ENCODE results near the gene SV2C.
"Not testable (repeated sequence)": the region's sequence is repeated elsewhere in the genome, so short reads cannot be mapped to it uniquely, and the experiment has no call there.

The SV2C gene

DNA sequence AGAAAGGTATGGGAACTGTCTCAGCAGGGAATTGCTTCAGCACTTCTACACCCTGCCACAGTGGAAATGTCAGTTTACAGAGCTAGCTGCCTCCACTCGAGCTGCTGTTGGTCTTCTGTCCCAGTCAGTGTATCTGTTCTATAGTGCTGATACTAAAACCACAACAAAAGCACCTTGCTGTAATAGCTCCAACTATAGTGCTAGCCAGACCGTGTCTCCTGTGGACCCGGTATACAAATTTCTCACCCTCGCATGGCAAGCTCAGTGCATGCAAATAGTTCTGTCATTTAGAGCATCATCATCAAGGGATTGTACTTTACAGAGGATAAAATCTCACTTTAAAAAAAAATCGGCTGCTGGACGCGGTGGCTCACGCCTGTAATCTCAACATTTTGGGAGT lies 268.4 kb downstream of the SV2C start:
- DNase-seq, result no peak

DNA sequence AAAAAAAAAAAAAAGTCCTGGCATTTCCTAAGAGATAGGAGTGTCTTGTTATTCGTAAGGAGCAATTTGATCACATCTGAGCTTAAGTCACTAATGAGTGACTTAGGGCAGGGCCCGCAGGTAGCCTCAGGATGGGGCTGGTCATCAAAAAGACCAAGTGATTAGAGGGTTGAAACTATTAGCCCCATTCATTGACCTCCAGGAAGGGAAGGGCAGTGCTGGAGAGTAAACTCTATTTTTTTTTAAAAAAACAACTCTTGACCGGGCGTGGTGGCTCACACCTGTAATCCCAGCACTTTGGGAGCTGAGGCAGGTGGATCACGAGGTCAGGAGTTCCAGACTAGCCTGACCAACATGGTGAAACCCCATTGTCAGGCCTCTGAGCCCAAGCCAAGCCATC lies 273.7 kb downstream of the SV2C start:
- no peak for DNase-seq

DNA sequence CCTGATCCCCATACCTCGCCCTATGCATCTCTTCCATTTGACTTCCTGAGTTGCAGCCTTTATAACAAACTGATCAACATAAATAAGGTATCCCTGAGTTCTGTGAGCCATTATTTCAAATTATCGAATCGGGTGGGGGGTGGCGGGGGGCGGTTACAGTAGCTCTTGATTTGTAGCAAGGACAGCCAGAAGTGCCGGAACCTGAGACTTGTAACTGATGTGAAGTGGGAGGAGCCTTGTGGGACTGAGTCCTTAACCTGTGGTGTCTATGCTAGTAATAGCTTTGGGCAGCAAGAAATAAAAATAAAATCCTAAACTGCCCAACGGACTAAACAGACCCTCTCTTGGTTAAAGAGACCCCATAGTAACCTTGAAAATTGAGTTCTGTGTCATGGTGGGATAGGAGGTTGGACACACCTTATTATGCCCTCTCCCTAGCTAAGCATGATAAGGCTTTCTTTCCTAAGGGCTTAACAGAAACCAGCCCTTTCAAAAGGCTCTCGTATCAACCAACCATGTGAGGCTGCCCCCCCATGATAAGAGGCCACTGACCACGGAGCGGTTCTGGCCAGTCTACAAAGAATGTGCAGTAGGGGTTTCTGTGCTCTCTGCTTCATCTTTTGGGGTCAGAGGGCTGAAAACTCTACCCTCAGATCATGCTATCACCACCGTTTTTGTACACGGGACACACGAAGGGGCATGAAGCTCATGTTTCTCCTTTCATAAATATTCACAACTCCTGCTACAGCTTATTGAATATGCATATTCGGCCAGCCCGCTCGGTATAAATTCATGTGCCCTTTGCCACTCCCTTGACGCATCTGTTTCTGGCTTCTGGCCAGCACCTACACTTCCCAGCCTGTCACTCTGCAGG lies 280.4 kb downstream of the SV2C start:
- DNase-seq, result no peak

DNA sequence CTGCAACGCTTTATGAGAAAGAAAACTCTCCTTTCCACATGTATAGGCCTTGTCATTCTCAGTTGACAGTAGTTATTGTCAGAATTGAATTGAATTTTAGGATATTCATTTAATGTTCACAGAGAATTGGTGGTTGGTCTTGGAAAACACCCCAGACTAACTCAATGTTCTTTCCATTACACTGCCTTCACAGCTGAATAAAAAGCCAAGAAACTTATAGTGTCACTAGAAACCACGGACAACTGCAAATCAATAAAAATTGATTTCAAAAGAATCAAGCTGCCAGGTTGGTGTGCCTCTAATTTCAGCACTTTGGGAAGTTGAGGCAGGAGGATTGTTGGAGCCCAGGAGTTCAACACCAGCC lies 281.0 kb downstream of the SV2C start:
- no peak for DNase-seq

DNA sequence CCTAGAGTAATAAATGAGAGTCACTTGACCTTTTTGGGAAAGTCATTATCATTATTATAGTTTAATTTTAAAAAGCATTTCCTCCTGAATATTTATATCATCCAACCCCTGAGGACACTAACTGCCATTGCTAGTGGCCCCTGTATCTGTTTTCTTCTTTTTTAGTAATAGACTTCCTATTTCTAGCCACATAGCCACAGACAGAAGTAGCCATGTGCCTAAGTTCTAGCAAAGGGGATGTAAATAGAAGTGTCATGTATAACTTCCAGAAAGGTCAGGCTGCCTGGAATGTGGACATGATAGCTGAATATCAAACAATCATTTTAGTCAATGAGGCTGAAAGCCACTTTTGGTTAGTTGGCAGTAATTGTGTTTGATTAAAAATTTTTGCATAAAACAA lies 282.4 kb downstream of the SV2C start:
- no peak for DNase-seq

DNA sequence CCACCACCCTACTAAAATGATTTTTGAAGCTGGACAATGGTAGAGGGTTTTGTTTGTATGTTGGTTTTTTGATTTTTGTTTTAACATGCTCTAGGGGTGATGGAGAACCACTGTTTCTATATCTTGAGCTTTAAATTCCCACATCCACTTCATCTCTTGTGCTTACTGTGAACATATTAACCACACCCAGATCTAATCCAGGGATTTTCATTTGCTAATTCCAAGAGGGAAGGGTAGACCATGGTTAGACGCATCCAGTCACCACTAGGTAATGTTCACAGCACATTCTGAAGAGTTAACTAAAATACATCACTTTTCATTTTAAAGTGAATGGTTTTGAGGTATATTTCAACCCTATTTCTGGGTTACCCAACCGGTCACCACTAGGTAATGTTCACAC lies 283.4 kb downstream of the SV2C start:
- no peak for DNase-seq

DNA sequence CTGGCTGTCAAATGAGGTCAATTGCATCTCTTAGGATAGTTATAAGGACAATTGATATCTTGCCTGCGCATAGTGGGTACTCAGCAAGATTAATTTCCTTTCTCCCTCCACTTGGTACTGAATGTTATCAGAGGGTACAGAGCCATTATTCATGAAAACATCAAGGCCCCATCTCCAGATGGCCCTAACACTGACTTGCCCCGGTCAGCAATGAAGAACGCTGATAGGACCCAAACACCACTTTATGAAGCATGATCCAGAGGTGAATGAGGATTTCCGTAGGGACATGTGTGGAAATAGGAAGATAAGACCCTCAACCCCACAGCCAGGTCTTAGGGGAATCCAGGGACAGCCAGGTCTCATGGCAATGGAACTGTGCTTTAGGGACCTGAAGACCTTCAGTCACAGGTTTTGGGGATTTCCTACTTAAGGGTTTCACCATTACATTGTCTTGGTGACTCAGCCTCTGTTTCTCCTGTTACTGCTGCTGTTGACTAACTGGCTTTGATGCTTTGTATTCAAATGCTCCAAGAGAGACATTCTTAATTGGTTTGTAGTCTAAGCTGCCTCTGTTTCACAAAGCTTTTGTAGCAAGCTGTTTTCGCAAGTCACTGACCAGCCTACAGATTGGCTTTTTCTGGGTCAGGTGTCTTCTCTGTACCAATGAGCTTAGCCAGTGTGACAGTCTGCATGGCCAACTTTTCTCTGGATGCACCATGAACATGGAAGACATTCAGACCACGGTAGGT lies 284.6 kb downstream of the SV2C start:
- no peak for DNase-seq

DNA sequence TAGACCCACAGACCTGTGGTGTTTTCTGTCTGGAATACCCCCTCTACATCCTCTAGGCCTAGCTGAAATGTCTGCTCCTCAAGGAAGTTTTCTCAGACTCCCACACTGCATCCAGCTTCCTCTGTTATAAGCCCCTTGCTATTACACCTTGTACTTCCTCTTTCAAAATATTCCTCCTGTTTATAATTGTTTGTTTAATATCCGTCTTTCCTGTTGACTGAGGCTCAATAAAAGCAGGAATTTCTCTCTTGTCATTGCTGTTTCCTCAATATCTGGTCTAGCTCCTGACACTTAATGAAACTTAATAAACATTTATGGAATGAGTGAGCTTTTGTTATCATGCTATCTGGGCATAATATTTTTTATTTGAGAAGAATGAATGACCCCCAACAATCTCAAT lies 285.8 kb downstream of the SV2C start:
- DNase-seq, result no peak

DNA sequence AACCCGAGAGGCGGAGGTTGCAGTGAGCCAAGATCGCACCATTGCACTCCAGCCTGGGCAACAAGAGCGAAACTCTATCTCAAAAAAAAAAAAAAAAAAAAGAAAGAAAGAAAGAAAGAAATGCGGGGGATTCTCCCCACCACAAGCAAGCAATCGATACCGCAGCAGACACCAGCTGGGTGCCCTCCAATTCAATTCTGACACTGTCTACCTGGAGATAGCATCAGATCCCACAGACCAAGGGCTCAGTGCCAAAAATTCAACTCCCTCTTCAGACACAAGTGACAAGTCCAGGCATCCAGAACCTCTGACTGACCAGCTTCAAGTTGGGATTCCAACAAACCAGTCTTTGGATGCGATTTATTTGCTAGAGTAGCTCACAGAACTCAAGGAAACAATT lies 286.5 kb downstream of the SV2C start:
- DNase-seq, result not testable (repeated sequence)

DNA sequence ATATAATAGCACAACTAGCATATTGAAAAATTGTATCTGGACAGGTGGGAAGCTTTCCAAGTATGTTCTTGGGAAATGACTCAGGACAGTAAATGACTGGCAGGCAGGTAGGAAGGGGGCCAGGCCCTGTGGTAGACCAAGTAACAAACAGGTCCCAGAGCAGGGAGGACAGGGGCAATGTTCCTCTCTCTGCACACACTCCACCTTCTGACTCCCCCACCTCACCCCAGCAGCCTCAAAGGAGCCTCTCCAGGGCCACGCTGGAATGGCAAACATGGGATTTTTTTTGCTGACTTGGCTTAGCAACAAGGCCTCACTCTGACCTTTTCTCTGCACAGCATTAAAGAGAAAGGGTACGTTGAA lies 288.8 kb downstream of the SV2C start:
- DNase-seq, result no peak

DNA sequence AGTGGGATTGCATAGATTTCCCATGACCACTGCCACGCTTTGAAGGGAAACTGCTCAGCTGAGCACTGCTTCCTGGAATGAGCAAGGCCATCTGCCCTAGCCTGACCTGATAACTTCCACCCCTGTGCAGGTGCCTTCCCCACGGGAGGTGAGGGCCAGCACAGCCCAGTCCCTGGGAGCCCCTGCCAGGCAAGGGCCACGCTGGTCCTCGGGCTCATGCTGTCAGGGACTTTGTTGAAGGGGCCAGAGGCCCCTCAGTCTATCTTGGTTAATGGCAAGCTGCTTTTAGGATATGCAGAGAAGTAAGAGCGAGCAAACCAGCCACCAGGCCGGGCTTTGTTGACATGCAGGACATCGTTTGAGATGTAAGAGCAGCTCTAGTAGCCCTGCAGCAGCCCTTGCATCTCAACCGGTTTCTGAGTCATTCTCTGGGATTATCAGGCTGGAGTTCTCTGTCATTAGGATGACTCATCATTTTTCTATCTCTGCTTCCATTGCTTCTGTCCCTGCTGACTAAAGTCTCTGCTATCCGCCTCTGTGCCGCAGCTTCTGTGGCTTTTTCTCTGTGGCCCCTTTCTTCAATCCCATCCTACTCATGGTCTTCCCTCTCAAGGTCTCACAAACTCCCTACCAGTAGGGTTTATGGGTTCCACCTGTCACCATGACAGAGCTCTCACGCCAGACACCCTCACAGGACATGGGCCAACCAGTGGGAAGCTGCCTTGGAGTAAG lies 289.3 kb downstream of the SV2C start:
- DNase-seq, result no peak

DNA sequence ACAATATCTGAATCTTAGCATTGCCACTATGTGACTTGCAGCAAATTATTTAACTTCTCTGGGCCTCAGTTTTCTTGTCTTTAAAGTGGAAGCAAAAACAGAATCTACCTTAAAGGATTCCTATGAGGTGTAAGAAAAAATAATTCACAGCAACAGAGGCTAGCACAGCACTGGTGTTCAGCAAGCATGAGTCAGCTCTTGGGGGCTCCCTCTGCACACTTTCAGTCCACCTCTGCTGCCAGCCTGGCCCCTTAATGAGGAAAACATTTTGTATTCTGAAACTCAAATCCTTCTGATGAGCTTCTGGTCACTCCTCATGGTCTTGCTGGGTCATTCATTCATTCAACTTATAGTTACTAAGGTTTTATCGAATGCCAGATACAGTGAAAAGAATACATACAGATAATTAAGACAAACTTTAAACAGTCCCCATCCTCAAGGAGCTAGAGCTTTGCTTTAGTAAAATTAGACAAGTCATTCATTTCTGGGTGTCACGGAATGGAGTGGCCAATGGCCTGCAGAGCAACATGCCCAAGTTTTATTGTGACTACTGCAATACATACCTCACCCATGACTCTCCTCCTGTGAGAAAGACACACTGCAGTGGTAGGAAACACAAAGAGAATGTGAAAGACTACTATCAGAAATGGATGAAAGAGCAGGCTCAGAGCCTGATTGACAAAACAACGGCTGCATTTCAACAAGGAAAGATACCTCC lies 293.1 kb downstream of the SV2C start:
- no peak for DNase-seq

DNA sequence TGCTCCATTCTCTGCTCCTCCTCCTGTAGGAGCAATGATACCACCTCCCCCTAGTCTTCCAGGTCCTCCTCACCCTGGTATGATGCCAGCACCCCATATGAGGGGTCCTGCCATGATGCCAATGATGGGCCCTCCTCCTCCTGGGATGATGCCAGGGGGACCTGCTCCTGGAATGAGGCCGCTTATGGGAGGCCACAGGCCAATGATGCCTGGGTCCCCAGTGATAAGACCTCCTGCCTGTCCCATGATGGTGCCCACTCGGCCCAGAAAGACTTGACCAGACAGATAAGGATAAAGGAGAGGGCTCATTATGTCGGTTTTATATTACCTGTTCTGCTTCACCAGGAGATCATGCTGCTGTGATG lies 293.7 kb downstream of the SV2C start:
- DNase-seq, result no peak

DNA sequence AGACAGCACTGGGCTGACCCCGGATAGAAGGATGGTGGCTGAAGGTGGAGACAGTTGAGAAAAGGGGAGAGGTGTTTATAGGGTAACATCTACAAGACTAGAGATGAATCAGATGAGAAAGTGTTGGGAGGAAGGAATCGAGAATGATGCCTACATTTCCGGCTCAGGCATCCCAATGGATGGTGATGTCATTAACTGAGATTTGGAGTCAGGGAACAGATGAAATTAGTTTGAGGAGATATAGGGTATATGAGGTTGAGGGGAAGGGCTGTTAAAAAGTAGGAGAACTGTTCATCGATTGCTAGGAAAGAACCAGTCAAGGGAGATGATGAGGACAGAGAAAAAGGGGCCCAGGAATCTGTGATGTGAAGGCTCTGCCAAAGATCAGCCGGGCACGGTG lies 295.2 kb downstream of the SV2C start:
- DNase-seq, result no peak

DNA sequence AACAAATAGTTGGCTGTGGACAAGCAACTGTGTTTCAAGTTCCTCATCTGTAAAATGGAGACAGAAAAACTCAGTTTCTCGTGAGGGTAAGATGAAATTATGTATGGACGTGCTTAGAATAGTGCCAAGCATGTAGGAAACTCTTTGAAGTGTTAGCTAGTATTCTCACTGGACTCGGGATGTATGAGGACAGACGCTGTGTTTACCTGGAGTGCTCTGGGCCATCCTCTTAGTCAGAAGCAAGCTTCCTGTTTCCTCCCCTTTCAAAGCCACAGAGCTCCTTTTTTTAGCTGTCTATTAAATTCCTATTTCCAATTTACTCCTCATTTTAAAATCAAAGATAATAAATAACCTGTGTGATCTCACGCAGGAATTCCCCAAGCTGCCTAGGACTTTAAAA lies 296.1 kb downstream of the SV2C start:
- DNase-seq, result no peak

DNA sequence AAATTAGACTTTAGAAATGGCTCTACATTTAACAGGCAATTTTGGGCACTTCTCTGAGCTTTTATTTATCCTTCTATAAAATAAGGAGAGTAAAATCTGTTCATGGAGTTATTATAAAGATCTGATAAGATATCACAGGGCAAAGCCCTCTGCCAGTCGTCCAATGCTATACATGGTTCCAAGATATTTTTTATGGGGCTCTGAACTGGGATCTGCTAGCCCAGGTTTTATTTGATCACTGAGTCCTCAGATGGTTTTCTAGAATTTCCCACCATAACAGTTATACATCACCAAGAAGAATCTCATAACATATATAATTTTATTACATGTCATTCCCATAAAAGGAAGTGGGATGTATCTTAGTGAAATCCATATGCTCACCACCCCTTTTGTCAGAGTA lies 296.7 kb downstream of the SV2C start:
- no peak for DNase-seq

DNA sequence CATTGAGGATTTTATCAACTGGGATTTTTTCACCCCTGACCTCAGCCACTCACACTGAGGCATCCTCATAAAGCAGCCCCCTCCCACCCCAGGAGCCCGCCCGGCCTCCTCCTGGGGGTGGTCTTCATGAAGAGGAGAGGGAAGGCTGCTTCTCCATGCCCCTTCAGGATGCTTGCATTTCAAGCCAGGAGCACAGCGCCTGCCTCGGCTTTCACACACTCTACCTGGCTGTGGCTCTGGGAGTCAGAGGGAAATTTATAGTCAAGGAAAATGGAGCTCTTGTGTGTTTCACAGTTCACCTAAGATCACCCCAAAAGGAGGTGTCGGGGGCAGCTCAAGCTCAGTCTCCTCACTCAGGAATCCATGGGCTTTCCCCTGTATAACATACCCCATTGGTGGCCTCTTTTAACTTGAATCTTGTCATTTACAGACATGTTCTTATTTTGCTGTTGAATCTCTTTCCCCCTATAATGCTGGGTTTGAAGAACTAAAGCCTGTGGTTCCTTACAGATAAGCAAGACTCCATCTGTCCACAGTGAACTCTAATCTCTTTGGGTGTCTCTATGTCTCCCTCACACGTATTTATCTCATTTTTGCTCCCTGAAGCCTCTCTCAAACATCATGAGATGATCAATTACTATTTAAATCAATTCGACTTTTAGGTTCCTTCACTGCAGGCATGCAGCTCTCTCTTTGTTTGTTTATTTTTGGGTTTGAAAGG lies 297.3 kb downstream of the SV2C start:
- no peak for DNase-seq

DNA sequence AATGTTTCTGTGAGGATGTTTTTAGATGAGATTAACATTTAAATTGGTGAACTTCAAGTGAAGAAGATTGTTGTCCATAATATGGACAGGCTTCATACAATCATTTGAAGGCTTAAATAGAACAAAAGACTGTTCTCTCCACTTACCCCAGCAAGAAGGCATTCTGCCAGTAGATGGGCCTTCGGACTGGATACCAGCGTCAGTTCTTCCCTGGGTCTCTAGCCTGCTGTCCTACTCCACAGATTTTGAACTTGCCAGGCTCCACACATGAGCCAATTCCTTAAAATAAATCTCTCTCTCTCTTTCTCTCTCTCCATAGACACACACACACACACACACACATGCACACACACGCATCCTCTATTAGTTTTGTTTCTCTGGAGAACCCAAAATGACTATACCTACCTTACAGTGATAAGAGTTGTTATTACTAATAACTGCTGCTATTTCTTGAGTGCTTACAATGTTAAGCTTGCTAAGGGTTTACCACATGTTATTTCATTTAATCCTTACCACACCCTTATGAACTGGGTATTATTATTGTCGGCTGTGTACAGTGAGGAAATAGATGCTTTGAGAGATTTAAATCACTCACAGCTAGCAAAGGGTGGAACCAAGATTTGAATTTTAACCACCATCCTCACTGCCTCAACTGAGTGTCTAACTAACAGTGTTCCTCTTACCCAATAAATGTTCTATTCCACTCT lies 300.1 kb downstream of the SV2C start:
- no peak for DNase-seq

DNA sequence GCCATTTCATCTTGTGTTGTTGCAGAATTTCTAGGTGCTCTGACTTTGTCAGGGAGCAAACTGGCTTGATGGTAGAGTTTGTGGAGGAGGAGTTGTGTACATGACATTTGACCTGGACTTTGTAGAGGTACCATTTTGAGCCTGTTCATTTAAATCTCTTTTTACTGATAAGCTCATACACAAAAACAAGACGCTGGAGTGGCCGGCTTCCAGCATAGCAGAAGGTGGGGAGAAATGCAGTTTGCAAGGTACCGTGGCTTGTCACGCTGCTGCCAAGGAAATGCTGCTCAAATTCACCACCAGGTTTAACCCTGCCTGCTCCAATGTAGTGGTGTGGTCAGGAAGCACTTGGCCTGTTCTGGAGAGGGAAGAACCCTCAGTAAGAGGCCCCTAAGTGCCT lies 301.0 kb downstream of the SV2C start:
- no peak for DNase-seq

DNA sequence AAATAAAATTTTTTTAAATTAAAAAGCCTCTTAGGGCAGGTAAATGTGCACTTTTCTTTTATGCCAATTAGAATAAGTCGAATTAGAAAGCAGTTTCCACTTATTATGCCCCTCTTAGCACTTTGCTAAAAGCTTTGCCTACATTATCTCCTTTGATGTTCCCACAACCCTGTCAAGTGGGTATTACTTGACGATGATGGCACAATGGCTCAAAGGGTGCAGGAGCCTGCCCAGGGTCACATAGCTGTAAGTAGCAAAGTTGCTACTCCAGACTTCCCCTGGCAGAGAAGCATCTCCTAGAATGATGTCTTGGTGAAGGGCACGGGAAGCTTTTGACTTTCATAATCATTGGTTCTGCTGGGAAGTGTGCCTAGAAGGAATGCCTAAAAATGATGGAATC lies 301.5 kb downstream of the SV2C start:
- no peak for DNase-seq

DNA sequence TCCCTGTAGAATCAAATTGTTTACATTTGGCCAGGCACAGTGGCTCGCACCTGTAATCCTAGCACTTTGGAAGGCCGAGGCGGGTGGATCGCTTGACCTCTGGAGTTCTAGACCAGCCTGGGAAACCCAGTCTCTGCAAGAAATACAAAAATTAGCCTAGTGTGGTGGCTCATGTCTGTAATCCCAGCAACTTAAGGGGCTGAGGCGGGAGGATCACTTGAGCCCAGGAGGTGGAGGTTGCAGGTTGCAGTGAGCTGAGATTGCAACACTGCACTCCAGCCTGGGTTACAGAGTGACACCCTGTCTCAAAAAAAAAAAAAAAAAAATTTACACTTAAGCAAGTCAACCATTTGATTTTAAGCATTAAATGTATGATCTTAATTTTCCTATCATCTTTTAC lies 302.4 kb downstream of the SV2C start:
- DNase-seq, result no peak

DNA sequence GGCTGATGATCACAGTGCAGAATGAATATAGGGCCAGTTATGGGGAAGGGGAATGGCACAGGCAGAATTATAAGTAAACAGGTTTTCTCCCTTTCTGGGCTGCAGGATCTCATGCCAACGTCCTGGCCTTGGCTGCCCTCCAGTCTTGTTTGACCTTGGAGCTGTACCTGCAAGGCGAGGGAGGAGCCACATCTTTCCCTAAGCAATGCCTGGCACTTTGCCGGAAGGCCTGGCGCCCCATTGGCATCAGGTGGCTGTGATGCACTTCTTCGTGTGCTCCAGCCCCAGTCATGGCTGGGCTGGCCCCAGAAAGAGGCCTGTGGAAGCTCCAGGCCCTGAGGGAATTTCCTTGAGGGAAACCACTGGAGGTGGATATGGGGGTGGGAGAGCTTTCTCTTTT lies 303.2 kb downstream of the SV2C start:
- no peak for DNase-seq

Data from activated CD4-positive, alpha-beta T cell treated with anti-CD3 and anti-CD28 coated beads, Interleukin-2, amount 50 U/mL, for 4 hours (primary cell).